MG63 (cell line): ENCODE data around the gene ACTL10. TPM values are rescaled to one million over a fixed set of nuclear protein-coding genes. Genes with fewer than 3 reads are reported as not detected.
"Not testable (repeated sequence)": the region's sequence is repeated elsewhere in the genome, so short reads cannot be mapped to it uniquely, and the experiment has no call there.

Source experiments
- DNase-seq: peaks from one replicate; pipeline ENCODE4 v3.0.0-alpha.2; 2020
- H3K27me3 ChIP-seq: fragments of 250-450 bp; sonication (Bioruptor Pico); 2 replicates; pipeline ENCODE4 v1.5.1; 2020; ENCODE audit warnings: mild to moderate bottlenecking, moderate library complexity
- H3K36me3 ChIP-seq: fragments of 250-450 bp; sonication (Bioruptor Pico); 2 replicates; pipeline ENCODE4 v1.5.1; 2020; ENCODE audit warnings: mild to moderate bottlenecking, moderate library complexity
- H3K4me3 ChIP-seq: fragments of 250-450 bp; sonication (Bioruptor Pico); 2 replicates; pipeline ENCODE4 v1.5.1; 2020; ENCODE audit warnings: mild to moderate bottlenecking, moderate library complexity
- H3K9me3 ChIP-seq: fragments of 250-450 bp; sonication (Bioruptor Pico); 2 replicates; pipeline ENCODE4 v1.5.1; 2020; ENCODE audit warnings: mild to moderate bottlenecking, moderate library complexity
- total RNA-seq: library from RNA; depleted of rRNA; stranded (reverse); fragments of >200 nt; shearing (Covaris generic); gene quantifications from 2 replicates; pipeline ENCODE4 v1.2.3, GENCODE V29; 2014; ENCODE audit warnings: low replicate concordance

Gene ACTL10
- total RNA-seq, 1 experiment from 2014 or later = 3.5 TPM

DNA sequence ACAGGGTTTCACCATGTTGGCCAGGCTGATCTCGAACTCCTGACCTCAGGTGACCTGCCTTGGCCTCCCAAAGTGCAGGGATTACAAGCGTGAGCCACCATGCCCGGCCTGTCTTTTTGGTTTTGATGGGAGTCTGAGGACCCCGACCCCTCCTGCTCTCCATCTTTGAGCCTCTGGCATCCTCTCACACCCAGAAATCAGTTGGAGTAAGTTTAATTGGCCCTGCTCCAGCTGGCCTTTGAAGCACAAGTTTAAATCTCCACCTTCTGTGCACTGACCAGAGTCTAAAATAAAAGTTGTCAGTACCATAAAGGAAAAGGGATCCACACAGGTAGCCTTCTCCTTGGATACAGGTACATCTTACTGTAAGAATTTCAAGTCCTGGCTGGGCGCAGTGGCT is 20.6 kb upstream of the ACTL10 start:
- no peak overlapping the region for H3K4me3 ChIP-seq
- DNase-seq = no peak
- peaks cover 15% of the 10 kb centered on the region for H3K36me3 ChIP-seq
- H3K27me3 ChIP-seq = no peaks in the 10 kb centered on the region
- no peaks in the 10 kb centered on the region for H3K9me3 ChIP-seq

DNA sequence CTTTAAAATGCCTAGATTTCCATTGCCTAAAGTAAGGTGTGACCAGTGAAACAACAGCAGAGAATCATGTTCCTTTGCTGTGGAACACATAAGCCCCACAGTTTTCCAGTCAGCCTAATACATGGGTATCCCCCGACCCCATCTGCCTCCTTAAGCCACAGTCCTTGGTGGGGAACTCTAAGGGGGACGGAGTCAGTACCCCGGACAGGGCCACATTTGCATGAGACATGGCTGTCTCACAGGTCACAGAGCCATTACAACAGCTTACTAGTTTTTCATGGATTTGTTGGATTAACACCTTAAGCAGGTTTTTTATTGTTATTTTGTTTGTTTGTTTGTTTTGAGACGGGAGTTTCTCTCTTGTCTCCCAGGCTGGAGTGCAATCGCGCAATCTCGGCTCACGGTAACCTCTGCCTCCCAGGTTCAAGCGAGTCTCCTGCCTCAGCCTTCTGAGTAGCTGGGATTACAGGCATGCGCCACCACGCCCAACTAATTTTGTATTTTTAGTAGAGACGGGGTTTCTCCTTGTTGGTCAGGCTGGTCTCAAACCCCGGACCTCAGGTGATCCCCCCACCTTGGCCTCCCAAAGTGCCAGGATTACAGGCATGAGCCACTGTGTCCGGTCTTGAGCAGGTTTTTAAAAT is 19.7 kb upstream of the ACTL10 start:
- not testable (repeated sequence) for H3K27me3 ChIP-seq, DNase-seq

DNA sequence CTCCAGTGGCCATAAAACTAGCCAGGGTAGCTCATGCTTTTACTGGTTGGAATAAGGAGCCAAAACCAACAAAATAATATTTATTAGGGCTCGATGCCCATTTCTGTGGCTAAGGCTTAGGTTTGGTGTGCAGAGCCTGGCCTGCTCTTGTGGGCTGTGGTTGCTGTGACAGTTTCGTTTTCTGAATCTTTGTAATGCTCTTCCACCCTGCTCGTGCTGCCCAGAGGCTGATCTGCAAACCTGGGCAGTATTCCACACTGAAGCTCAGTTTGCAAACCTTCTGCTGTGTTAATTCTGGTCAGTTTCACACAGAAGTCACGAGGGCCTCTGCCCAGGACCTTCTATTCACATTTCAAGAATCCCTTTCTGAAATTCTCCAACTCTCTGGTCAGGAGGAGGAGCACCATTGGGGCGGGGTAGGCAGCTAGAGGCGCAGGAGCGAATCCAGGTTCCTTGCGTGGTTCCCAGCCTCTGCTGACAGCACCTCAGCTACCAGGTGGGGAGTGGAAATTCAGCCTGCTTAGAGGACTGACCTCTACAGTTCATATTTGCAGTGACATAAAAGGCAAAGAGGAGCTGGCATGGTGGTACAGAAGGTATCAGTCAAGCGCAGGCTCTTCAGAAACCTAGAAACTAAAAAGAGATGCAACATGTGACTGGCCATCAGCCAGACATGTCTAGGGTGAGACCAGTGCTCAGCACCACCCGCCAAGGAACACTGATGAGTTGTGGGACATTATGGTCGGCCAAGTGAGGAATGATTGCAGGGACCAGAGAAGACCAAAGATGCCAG is 18.9 kb upstream of the ACTL10 start:
- H3K9me3 ChIP-seq = no peaks in the 10 kb centered on the region
- peak overlapping the region; percentile 13 for H3K4me3 ChIP-seq
- peak; percentile 84 for DNase-seq
- H3K27me3 ChIP-seq = no peaks in the 10 kb centered on the region
- H3K36me3 ChIP-seq = peaks cover 15% of the 10 kb centered on the region

More for the DNA sequence above, 19.7 kb upstream of the ACTL10 start:
- H3K36me3 ChIP-seq = peaks cover 15% of the 10 kb centered on the region
- not testable (repeated sequence) for H3K4me3 ChIP-seq, H3K9me3 ChIP-seq

DNA sequence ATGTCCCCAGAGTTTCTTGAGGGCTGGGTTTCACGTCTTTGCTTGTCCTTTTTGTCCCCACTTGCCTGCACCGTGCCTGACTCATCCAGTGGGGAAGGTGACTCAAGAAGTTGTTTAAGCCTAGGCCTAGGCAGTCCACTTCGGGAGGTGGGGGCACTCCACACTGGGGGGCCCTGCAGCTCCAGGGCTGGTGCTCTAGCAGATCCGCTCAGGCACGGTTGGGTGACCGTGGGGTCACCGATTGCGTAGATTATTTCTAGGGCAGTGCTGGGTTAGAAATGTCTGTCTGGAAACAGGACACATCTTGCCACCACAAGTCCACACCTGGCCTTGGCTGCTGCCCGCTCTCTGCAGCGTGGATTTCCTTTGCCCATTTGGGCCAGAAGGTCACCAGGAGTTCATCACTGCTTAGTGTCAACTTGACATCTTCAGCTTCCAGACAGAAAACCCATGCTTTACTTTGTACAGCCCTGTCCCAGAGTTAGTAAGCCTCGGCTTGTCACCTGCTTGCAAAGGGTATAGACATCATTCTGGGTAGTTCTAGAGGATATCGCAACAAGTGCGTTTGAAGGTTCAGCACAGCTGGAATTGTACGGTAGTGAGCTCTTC is 18.2 kb upstream of the ACTL10 start:
- Histone ChIP-seq H3K4me3 (no peak overlapping the region; the same call in 1 of the 2 replicates), H3K36me3 (peaks cover 15% of the 10 kb centered on the region), H3K9me3 (no peaks in the 10 kb centered on the region), H3K27me3 (no peaks in the 10 kb centered on the region)
- DNase-seq = peak; percentile 42

DNA sequence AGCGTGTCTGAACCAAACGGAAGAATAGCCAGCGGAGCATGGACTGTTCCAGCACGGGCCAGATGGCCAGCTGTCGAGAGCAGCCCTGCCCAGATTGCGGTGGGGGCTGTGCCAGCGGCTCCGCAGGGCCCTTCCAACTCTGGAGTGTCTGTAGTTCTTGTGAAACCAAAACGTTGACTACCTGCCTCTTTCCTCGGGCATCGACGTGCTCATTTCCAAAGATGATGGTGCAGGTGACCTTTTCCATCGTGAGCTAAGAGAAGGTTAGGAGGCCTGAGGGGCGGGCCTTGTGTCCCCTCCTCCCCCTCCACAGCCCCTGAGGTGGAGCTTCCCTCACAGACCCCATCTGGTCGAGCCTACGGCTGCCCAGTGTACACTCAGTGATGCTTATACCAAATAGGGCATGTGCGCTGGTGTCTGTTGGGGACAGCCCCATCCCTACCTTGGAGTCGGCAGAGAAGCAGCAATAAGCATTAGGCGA is 17.5 kb upstream of the ACTL10 start:
- H3K27me3 ChIP-seq = no peaks in the 10 kb centered on the region
- peaks cover 15% of the 10 kb centered on the region for H3K36me3 ChIP-seq
- H3K4me3 ChIP-seq = no peak overlapping the region
- H3K9me3 ChIP-seq = no peaks in the 10 kb centered on the region
- DNase-seq = peak; percentile 89

DNA sequence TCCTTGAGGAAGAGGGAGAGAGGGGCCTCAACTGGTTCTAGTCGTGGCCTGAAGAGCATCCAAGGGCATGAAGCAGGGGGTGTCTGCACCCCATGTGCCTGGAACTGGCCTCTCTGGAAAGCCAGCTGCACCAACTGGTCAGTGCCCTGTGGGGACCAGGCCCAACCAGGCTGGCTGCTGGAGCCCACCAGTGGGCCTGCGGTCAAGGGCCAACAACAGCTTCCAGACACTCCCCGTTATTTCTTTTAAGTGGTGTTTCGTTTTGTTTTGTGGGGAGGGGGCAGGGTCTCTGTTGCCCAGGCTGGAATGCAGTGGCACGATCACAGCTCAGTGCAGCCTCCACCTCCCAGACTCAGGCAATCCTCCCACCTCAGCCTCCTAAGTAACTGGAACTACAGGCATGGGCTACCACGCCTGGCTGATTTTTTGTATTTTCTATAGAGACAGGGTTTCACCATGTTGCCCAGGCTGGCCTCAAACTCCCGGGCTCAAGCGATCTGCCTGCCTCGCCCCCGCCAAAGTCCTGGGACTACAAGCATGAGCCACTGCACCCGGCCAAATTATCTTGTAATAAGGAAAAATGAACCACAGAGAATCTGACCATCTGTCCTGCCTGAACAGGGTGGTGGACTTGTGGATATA is 16.5 kb upstream of the ACTL10 start:
- Histone ChIP-seq H3K27me3 (no peaks in the 10 kb centered on the region), H3K4me3 (no peak overlapping the region), H3K9me3 (no peaks in the 10 kb centered on the region), H3K36me3 (peaks cover 8% of the 10 kb centered on the region; the same call in 1 of the 2 replicates)
- DNase-seq = no peak

DNA sequence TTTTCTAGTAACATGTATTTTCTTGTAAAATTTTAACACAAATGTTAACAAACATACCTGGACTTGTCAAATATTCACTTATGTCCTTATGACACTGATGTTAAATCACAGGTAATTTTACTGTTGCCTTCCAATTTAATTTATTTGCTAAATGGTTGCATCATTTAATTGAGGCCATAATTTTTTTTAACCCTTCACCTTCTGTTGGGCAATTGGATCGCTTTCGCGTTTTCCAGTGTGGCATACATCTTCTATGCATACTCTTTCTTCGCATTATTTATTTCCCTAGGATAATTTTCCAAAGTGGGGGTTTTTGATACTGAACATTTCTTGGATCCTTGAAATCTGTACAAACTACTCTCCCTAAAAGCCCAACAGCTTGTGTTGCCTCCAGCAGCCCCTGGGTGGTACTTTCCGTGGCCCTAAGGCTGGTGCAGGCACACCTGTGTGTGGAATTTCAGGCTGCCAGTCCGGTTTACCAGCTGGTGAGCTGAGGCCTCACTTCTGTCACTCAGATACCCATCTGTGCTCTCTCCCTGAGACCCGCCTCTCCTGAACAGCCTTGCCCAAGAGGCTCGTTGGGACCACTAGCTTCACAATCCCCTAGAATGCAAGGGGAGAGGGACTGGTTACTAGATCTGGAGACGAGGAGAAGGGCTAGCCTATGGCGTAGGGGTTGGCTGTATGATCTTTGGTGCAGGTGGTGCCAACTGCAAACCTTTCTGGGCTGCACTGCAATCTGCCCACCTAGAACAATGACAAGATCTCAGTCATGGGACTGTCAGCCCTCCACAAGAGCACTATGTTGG is 15.8 kb upstream of the ACTL10 start:
- H3K27me3 ChIP-seq = no peaks in the 10 kb centered on the region
- no peaks in the 10 kb centered on the region for H3K9me3 ChIP-seq
- no peak overlapping the region for H3K4me3 ChIP-seq
- H3K36me3 ChIP-seq = peaks cover 2% of the 10 kb centered on the region; the same call in 1 of the 2 replicates
- no peak for DNase-seq

DNA sequence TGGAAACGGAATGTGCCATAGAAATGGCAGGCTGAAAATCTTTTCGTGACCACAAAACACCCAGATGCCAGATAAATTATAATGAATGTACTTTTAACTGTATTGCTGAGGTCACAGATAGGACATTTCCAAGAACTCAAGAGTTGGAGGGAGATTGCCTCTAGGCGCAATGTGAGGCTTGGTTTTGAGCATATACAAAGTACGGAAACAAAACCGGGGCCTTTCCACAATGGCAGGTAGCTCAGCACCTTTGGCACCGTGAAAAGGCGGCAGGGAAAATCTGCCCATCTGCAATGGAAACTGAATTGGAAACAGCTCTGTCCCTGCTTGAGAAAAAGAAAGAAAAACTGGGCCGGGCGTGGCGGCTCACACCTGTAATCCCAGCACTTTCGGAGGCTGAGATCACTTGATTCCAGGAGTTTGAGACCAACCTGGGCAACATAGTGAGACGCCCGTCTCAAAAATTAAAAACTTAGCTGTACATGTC is 15.1 kb upstream of the ACTL10 start:
- Histone ChIP-seq H3K9me3 (no peaks in the 10 kb centered on the region), H3K27me3 (no peaks in the 10 kb centered on the region), H3K36me3 (peaks cover 2% of the 10 kb centered on the region; the same call in 1 of the 2 replicates), H3K4me3 (no peak overlapping the region)
- DNase-seq = no peak

DNA sequence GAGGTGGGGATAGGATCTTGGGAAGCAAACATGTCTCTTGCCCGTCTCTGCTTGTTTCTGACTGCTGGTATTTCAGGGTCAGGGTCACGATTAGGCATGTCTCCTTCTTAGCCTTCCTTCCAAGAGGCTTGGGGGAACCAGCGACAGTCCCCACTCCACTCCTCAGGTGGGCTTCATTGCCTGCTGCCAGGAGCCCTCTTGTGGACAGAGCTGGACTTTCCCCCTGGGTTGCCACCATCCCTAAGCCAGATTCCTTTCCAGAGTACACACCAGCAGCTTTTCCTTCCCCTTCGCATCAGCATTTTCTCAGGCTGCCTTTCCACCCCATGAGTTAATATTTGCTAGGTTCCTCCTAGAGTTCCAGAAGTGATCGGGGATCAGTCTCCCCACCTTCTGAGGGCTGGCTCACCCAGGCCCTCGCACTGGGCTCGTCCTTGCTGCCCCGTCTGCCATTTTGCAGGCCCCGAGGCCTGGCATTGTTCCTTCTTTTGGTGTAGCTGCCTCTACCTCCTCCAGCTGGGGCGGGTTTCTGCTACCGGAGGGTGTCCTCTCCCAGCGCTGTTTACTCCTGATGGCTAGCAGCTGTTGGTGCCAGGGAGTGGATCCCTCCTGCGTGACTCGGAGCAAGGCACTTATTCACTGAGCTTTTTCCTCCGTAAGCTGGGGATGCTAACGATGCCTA is 13.4 kb upstream of the ACTL10 start:
- H3K9me3 ChIP-seq = no peaks in the 10 kb centered on the region
- H3K36me3 ChIP-seq = peaks cover under 1% of the 10 kb centered on the region; the same call in 1 of the 2 replicates
- no peaks in the 10 kb centered on the region for H3K27me3 ChIP-seq
- DNase-seq = peak; percentile 45
- H3K4me3 ChIP-seq = no peak overlapping the region

DNA sequence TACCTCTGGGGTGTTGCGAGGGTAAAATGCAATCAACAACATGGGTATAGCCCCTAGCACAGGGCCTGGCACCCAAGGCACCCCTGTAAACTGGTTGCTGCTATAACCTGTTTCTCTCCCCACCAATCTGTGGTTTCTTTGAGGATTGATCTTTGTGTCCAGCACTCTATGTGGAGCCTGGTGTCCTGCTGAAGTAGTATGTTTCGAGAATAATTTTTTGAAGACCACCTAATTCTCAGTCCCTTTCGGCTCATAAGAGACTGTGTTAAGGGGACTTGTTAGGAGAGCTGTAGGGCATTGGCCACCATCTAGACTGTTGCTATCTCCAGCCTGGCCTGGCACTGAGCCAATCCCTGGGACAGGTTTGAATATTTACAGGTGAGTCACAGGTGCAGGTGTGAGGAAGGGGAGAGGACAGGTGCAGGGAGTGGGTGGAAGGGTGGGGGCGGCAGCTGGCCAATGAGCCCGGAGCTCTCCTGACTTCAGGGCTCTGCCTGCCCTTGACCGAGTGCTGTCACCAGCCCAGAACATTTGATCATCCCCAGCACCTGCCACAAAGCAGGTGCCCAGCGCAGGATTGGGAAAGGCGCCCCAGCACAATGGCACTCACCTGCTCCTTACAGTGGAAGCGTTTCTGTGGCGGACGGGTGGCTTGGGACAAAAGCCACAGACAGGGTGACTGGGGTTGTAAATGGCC is 12.7 kb upstream of the ACTL10 start:
- H3K9me3 ChIP-seq = no peaks in the 10 kb centered on the region
- H3K27me3 ChIP-seq = no peaks in the 10 kb centered on the region
- H3K4me3 ChIP-seq = no peak overlapping the region
- DNase-seq = no peak
- no peaks in the 10 kb centered on the region for H3K36me3 ChIP-seq

DNA sequence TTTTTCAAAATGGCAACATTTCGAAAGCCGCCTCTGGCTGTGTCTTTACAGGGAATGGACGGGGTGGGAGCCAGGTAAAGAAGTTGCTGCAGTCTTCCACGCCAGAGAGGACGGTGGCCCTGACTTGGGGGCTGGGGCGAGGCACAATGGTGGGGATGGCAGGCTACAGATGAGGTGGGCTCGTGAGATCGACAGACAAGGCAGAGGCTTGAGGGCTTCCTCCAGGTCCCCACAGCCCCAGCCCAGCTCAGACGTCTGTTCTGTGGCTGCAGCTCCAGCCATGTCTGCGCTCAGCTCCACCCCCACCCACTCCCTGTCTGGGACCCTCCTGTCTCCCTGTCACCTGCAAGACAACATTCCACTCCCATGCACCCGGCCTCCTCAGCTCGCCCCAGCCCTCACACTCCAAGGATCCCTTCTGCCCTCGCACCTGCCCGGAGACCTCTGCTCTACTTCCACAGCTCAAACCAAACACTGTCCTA is 12.0 kb upstream of the ACTL10 start:
- H3K36me3 ChIP-seq = no peaks in the 10 kb centered on the region
- no peak for DNase-seq
- H3K27me3 ChIP-seq = no peaks in the 10 kb centered on the region
- no peak overlapping the region for H3K4me3 ChIP-seq
- H3K9me3 ChIP-seq = no peaks in the 10 kb centered on the region

DNA sequence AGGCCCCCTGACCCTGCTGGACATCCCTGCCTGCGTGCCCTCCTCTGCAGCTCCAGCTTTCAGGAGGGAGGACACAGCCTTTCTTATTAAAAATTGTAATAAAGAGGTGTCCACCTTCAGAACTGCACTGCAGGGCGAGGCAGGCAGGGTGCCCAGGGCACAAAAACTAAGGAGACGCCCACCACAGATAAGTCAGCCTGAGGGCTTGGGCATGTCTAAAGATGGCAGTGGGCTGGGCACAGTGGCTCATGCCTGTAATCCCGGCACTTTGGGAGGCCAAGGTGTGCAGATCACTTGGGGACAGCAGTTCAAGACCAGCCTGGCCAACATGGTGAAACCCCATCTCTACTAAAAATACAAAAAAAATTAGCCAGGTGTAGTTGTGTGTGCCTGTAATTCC is 11.6 kb upstream of the ACTL10 start:
- H3K9me3 ChIP-seq = no peaks in the 10 kb centered on the region
- no peak overlapping the region for H3K4me3 ChIP-seq
- no peaks in the 10 kb centered on the region for H3K36me3 ChIP-seq
- DNase-seq = no peak
- H3K27me3 ChIP-seq = no peaks in the 10 kb centered on the region

DNA sequence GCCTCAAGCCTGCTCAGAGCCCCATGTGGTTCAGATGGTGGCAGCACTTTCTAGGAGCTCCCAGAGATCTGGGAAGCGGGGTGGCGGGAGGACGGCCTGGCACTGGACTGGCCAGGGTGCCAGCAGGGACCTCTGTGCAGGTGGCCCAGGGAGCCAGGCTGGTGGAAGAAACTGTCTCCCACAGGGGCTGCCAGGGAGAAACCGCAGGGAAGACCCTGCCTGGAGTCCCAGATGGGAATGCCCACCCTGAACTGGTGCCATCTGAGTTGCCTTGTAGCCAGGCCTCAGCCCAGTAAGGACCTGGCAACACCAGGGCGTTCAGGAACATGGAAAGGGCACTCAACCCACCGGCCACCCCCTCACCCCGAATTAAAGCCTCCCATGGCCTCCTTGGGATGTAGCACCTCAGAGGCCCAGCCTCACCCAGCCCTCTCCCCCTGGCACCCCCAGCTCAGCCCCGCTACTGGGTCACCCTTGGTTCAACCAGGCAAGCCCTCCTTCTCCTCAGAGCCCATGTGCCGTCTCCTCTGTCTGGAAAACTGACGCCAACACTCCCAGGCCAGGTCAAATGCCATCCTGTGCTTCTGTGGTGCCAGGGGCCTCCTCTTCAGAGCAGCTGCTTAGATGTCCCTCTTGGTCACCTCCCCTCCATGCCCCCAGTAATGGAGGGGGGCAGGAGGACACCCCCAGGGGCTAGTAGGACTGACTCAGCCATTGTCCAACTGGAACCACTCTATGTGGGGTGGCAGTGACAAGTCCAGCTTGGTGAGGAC is 10.5 kb upstream of the ACTL10 start:
- H3K9me3 ChIP-seq = no peaks in the 10 kb centered on the region
- DNase-seq = no peak
- H3K4me3 ChIP-seq = no peak overlapping the region
- H3K27me3 ChIP-seq = no peaks in the 10 kb centered on the region
- H3K36me3 ChIP-seq = no peaks in the 10 kb centered on the region
